ENCODE measurements around the gene NCAPG2. TPM values are rescaled to one million over a fixed set of nuclear protein-coding genes. Genes with fewer than 3 reads are reported as not detected.

Gene NCAPG2
- total and polyA plus RNA-seq, 2 experiments from 2014 or later, result 10.8 to 14.0 TPM

DNA sequence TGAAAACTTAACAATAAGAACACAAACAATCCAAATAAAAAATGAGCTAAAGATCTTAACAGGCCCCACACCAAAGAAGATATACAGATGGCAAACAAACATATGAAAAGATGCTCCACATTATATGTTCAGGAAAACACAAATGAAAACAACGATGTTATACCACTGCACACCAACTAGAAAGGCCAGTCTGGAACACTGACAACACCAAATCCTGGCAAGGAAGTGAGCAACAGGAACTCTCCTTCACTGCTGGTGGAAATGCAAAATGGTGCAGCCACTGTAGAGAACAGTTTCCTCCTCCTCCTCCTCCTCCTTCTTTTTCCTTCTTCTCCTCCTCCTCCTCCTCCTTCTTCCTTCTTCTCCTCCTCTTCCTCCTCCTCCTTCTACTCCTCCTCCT is 12.2 kb upstream of the NCAPG2 start:
- Histone ChIP-seq H3K27ac (no peak overlapping the region), H3K4me1 (ENCODE audit: low read depth) (no peaks in the 10 kb centered on the region), H3K36me3 (no peaks in the 10 kb centered on the region), H3K27me3 (peaks cover 36% of the 10 kb centered on the region), H3K9me3 (ENCODE audit: low read depth) (no peaks in the 10 kb centered on the region), H3K4me3 (no peak overlapping the region)
- TF ChIP-seq, protein P1, sequence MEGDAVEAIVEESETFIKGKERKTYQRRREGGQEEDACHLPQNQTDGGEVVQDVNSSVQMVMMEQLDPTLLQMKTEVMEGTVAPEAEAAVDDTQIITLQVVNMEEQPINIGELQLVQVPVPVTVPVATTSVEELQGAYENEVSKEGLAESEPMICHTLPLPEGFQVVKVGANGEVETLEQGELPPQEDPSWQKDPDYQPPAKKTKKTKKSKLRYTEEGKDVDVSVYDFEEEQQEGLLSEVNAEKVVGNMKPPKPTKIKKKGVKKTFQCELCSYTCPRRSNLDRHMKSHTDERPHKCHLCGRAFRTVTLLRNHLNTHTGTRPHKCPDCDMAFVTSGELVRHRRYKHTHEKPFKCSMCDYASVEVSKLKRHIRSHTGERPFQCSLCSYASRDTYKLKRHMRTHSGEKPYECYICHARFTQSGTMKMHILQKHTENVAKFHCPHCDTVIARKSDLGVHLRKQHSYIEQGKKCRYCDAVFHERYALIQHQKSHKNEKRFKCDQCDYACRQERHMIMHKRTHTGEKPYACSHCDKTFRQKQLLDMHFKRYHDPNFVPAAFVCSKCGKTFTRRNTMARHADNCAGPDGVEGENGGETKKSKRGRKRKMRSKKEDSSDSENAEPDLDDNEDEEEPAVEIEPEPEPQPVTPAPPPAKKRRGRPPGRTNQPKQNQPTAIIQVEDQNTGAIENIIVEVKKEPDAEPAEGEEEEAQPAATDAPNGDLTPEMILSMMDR (IDR thresholded peaks at IDR 0.05; ENCODE audit: low read depth, low read length), result no peak
- no peak for DNase-seq (ENCODE audit: low read depth in 1 of 2, low spot score in 1 of 2)

DNA sequence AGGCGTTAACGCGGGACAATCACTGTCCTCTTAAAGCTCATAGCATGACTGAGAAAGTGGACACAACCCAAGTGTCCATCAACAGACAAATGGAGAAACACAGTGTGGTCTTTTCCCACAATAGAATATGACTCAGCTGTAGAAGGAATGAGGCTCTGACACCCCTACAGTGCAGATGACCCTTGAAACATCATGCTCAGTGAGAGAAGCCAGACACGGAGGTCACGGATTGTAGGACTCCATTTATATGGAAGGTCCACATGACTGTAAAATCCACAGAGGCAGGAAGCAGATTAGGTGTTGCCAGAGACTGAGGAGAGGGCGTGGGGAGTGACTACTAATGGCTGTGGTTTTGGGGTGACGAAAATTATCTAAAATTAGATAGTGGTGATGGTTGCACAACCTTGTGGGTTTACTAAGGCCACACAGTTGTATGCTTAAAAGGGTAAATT is 6.1 kb upstream of the NCAPG2 start:
- Histone ChIP-seq H3K27me3 (peaks cover under 1% of the 10 kb centered on the region), H3K4me1 (ENCODE audit: low read depth) (no peaks in the 10 kb centered on the region), H3K27ac (no peak overlapping the region), H3K9me3 (ENCODE audit: low read depth) (no peaks in the 10 kb centered on the region), H3K36me3 (no peaks in the 10 kb centered on the region), H3K4me3 (no peak overlapping the region)
- TF ChIP-seq, protein P1 (IDR thresholded peaks at IDR 0.05; ENCODE audit: low read depth, low read length), result no peak
- peak in 1 of 2 donors; percentile 98 for DNase-seq (ENCODE audit: low read depth in 1 of 2, low spot score in 1 of 2)

DNA sequence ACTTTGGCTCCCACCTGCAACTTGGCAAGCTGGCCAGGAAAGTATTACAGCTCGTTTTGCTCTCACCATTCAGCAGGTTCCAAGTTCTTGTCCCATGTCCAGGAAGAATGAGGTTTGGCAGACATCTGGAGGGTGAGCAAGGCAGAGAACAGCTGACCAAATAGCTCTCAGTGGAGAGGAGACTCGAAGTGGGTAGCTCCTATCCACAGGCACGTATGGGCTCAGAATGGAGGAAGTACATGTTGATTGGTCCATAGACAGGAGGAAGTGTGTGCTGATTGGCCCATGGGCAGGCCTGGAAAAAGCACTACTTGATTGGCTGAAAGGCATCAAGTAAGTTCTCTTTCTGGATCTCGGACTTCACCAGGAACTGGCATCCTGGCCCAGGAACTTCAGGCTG is 3.0 kb upstream of the NCAPG2 start:
- Histone ChIP-seq H3K4me1 (ENCODE audit: low read depth) (no peaks in the 10 kb centered on the region), H3K27ac (no peak overlapping the region), H3K36me3 (no peaks in the 10 kb centered on the region), H3K4me3 (no peak overlapping the region), H3K27me3 (no peaks in the 10 kb centered on the region), H3K9me3 (ENCODE audit: low read depth) (no peaks in the 10 kb centered on the region)
- no peak for DNase-seq (ENCODE audit: low read depth in 1 of 2, low spot score in 1 of 2)
- TF ChIP-seq, protein P1 (IDR thresholded peaks at IDR 0.05; ENCODE audit: low read depth, low read length), result no peak

DNA sequence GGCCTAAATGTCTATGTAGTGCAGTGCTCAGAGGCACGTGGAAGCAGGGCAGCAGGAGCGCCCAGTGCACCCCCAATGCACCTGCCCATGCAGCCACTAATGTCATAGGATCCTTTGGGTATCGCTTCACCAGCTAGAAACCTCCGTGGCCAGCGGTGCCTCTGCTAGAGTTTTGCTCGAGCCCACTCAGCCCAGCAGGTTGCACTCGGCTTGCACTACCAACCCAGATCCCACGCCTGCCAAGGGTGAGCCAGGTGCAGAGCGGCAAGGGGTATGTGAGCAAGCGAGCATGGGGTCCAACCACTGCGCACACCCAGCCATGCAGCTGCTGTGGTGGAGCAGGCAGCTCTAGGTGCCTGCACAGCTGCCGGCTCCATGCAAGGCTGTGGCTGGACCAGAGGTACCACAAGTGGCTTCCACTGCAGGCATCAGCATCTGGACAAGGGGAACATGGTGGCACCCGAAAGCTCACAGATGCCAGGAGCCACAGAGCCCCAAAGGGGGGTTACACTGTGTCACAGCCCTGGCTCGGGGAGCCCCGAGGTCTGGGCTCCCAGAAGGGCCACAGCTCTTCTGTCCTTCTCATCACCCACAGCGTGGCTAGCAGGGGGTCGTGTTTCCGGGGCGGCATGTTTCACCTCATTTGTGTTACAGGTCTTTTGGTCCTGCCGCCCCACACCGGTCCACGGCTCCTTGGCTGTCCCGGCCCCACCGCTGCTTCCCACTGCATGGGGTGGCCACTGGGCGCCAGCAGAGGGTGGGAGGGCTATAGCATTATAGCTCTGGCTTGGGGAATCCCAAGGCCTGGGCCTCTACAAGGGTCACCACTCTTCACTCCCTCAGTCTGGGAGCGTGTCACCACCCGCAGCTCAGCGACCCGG is 2.3 kb upstream of the NCAPG2 start:
- H3K4me3 ChIP-seq, result no peak overlapping the region
- TF ChIP-seq, protein P1 (IDR thresholded peaks at IDR 0.05; ENCODE audit: low read depth, low read length), result no peak
- no peaks in the 10 kb centered on the region for H3K4me1 ChIP-seq (ENCODE audit: low read depth)
- no peaks in the 10 kb centered on the region for H3K9me3 ChIP-seq (ENCODE audit: low read depth)
- no peak for DNase-seq (ENCODE audit: low read depth in 1 of 2, low spot score in 1 of 2)
- H3K27ac ChIP-seq, result no peak overlapping the region
- H3K27me3 ChIP-seq, result no peaks in the 10 kb centered on the region
- no peaks in the 10 kb centered on the region for H3K36me3 ChIP-seq

DNA sequence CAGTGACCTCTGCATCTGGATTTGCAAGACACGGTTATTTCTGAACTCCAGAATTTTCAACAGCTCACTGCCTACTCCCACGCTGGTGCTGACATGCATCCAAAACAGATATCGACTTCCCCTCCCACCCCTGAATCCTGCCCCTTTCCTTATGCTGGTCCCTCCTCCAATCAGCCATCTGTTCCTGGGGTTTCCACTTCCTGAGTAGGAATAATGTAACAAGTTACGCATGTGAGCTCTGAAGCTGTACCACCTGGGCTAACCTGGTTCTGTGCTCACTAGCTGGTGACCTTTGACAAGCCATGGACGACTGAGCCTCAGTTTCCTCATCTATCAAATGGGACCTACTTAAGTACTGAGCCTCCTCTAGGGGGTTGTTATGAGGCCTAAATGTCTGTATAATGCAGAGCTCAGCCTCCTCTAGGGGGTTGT is 1.7 kb upstream of the NCAPG2 start:
- no peak overlapping the region for H3K4me3 ChIP-seq
- TF ChIP-seq, protein P1 (IDR thresholded peaks at IDR 0.05; ENCODE audit: low read depth, low read length), result no peak
- no peaks in the 10 kb centered on the region for H3K9me3 ChIP-seq (ENCODE audit: low read depth)
- no peaks in the 10 kb centered on the region for H3K36me3 ChIP-seq
- H3K27me3 ChIP-seq, result no peaks in the 10 kb centered on the region
- no peak overlapping the region for H3K27ac ChIP-seq
- no peaks in the 10 kb centered on the region for H3K4me1 ChIP-seq (ENCODE audit: low read depth)
- peak in 1 of 2 donors; percentile 68 for DNase-seq (ENCODE audit: low read depth in 1 of 2, low spot score in 1 of 2)

All from cardiac muscle cell (in vitro differentiated cells and primary cell).